Measurements from ENCODE around the gene GRID2. TPM values are rescaled to one million over a fixed set of nuclear protein-coding genes. Genes with fewer than 3 reads are reported as not detected.
"Not testable (repeated sequence)": the region's sequence is repeated elsewhere in the genome, so short reads cannot be mapped to it uniquely, and the experiment has no call there.

GRID2 gene
- total RNA-seq, 1 donor, result 0.63 TPM

GRCh38 chr4:92406488-92406887 lies 102.7 kb downstream of the GRID2 start:
- no peak for DNase-seq (ENCODE audit: low read depth)
- no peak overlapping the region for H3K4me3 ChIP-seq (ENCODE audit: low read depth, low read length)
- no peak for TF ChIP-seq CTCF (IDR thresholded peaks at IDR 0.05; ENCODE audit: insufficient read depth, low read length)

GRCh38 chr4:92421920-92422319 lies 118.2 kb downstream of the GRID2 start:
- no peak for DNase-seq (ENCODE audit: low read depth)
- no peak overlapping the region for H3K4me3 ChIP-seq (ENCODE audit: low read depth, low read length)
- no peak for TF ChIP-seq CTCF (IDR thresholded peaks at IDR 0.05; ENCODE audit: insufficient read depth, low read length)

- H3K4me3 ChIP-seq (ENCODE audit: low read depth, low read length), result no peak overlapping the region
- TF ChIP-seq CTCF (IDR thresholded peaks at IDR 0.05; ENCODE audit: insufficient read depth, low read length), result no peak
- DNase-seq (ENCODE audit: low read depth), result no peak
Measured at GRCh38 chr4:92433272-92433758, 129.5 kb downstream of the GRID2 start.

GRCh38 chr4:92438722-92439121 lies 135.0 kb downstream of the GRID2 start:
- not testable (repeated sequence) for H3K4me3 ChIP-seq (ENCODE audit: low read depth, low read length); DNase-seq (ENCODE audit: low read depth)

- H3K4me3 ChIP-seq (ENCODE audit: low read depth, low read length); DNase-seq (ENCODE audit: low read depth): not testable (repeated sequence)
Measured at GRCh38 chr4:92442131-92442530, 138.4 kb downstream of the GRID2 start.

DNA sequence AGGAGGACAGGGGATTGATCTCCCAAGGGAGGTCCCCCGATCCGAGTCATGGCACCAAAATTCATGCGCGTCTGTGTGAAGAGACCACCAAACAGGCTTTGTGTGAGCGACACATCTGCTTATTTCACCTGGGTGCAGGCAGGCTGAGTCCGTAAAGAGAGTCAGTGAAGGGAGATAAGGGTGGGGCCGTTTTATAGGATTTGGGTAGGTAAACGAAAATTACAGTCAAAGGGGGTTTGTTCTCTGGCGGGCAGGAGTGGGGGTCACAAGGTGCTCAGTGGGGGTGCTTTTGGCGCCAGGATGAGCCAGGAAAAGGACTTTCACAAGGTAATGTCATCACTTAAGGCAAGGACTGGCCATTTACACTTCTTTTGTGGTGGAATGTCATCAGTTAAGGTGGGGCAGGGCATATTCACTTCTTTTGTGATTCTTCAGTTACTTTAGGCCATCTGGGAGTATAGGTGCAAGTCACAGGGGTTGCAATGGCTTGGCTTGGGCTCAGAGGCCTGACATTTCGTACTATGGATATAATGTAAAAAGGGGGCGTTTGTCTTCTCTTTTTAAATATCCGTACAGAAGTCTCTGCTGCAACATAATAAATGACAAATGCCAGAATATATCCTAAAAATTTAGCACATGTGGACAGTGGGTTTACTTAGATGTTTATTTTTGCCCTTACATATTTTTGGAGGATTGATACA lies 140.5 kb downstream of the GRID2 start:
- DNase-seq (ENCODE audit: low read depth), result not testable (repeated sequence)

GRCh38 chr4:92445127-92445526 lies 141.4 kb downstream of the GRID2 start:
- H3K4me3 ChIP-seq (ENCODE audit: low read depth, low read length), result no peak overlapping the region
- DNase-seq (ENCODE audit: low read depth), result no peak
- no peak for TF ChIP-seq CTCF (IDR thresholded peaks at IDR 0.05; ENCODE audit: insufficient read depth, low read length)

More for the DNA sequence above, 140.5 kb downstream of the GRID2 start:
- H3K4me3 ChIP-seq (ENCODE audit: low read depth, low read length), result not testable (repeated sequence)

- TF ChIP-seq CTCF (IDR thresholded peaks at IDR 0.05; ENCODE audit: insufficient read depth, low read length), result no peak
- no peak for DNase-seq (ENCODE audit: low read depth)
- H3K4me3 ChIP-seq (ENCODE audit: low read depth, low read length), result no peak overlapping the region
Measured at GRCh38 chr4:92447255-92447905, 143.6 kb downstream of the GRID2 start.

DNA sequence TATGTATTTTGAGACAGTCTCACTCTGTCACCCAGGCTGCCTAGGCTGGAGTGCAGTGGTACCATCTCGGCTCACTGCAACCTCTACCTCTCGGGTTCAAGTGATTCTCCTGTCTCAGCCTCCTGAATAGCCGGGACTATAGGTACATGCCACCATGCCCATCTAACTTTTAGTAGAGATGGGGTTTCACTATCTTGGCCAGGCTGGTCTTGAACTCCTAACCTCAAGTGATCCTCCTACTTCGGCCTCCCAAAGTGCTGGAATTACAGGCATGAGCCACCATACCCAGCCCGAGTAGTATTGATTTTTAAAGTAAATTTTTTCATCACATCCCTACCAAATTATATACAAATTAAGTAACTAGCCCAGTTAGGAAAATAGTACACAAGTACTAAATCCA lies 144.4 kb downstream of the GRID2 start:
- H3K4me3 ChIP-seq (ENCODE audit: low read depth, low read length); DNase-seq (ENCODE audit: low read depth): not testable (repeated sequence)

Data from fibroblast of the aortic adventitia (primary cell).